Mesothelial cell of epicardium (in vitro differentiated cells): Measurements from ENCODE around the gene SUSD5. TPM values are rescaled to one million over a fixed set of nuclear protein-coding genes. Genes with fewer than 3 reads are reported as not detected.

Experiments used
- DNase-seq, 2 experiments: peaks; one replicate each; pipeline ENCODE4 v3.0.0; 2021; ENCODE audit warnings: low spot score in 2 of 2; ENCODE audit not compliant: unreplicated experiment in 2 of 2
- H3K27ac Mint-ChIP-seq: 2 replicates; pipeline ENCODE4 v1.8.0; 2021; ENCODE audit warnings: mixed read lengths
- H3K27me3 Mint-ChIP-seq: 2 replicates; pipeline ENCODE4 v1.8.0; 2021; ENCODE audit warnings: low read depth, mixed read lengths
- H3K36me3 Mint-ChIP-seq: 2 replicates; pipeline ENCODE4 v1.8.0; 2021; ENCODE audit warnings: mixed read lengths
- H3K4me1 Mint-ChIP-seq: 2 replicates; pipeline ENCODE4 v1.8.0; 2021; ENCODE audit warnings: mixed read lengths
- H3K4me3 Mint-ChIP-seq: 2 replicates; pipeline ENCODE4 v1.8.0; 2021; ENCODE audit warnings: mild to moderate bottlenecking, moderate library complexity, mixed read lengths
- H3K9me3 Mint-ChIP-seq: 2 replicates; pipeline ENCODE4 v1.8.0; 2021; ENCODE audit warnings: mixed read lengths
- CTCF ChIP-seq: fragments of 200-600 bp; sonication (generic); IDR thresholded peaks from one replicate; pipeline ENCODE4 v1.5.0; 2021; ENCODE audit warnings: antibody characterized with exemption; ENCODE audit not compliant: unreplicated experiment
- total RNA-seq: library from RNA; stranded (reverse); gene quantifications from 3 replicates; pipeline ENCODE4 v1.2.1, GENCODE V29; 2021

SUSD5 gene
- total RNA-seq, 1 donor from 2014 or later = 1.3 TPM

GRCh38 chr3:33238923-33239322 lies 20.3 kb upstream of the SUSD5 start:
- Mint-ChIP-seq H3K4me1 (no peaks in the 10 kb centered on the region), H3K9me3 (peaks cover 20% of the 10 kb centered on the region), H3K36me3 (no peaks in the 10 kb centered on the region), H3K27ac (no peak overlapping the region), H3K27me3 (peaks cover 31% of the 10 kb centered on the region), H3K4me3 (no peak overlapping the region)
- no peak for DNase-seq
- no peak for TF ChIP-seq CTCF

- H3K9me3 Mint-ChIP-seq = peaks cover 14% of the 10 kb centered on the region
- TF ChIP-seq CTCF = no peak
- H3K27me3 Mint-ChIP-seq = peaks cover 24% of the 10 kb centered on the region
Measured at GRCh38 chr3:33237439-33237838, 18.8 kb upstream of the SUSD5 start.

GRCh38 chr3:33236005-33236404 lies 17.4 kb upstream of the SUSD5 start:
- Mint-ChIP-seq H3K27me3 (peaks cover 20% of the 10 kb centered on the region), H3K9me3 (peaks cover 14% of the 10 kb centered on the region), H3K4me3 (no peak overlapping the region), H3K36me3 (no peaks in the 10 kb centered on the region), H3K27ac (no peak overlapping the region), H3K4me1 (no peaks in the 10 kb centered on the region)
- no peak for DNase-seq
- no peak for TF ChIP-seq CTCF

More at GRCh38 chr3:33237439-33237838, 18.8 kb upstream of the SUSD5 start:
- Mint-ChIP-seq H3K27ac (no peak overlapping the region), H3K4me3 (no peak overlapping the region), H3K36me3 (no peaks in the 10 kb centered on the region), H3K4me1 (no peaks in the 10 kb centered on the region)
- DNase-seq = no peak

- Mint-ChIP-seq H3K27me3 (peaks cover 8% of the 10 kb centered on the region), H3K4me3 (no peak overlapping the region), H3K27ac (no peak overlapping the region), H3K36me3 (no peaks in the 10 kb centered on the region), H3K9me3 (peaks cover 2% of the 10 kb centered on the region), H3K4me1 (no peaks in the 10 kb centered on the region)
- DNase-seq = no peak
- no peak for TF ChIP-seq CTCF
Measured at GRCh38 chr3:33233884-33234283, 15.3 kb upstream of the SUSD5 start.

GRCh38 chr3:33231756-33232465 lies 13.3 kb upstream of the SUSD5 start:
- no peak for DNase-seq
- peaks cover 10% of the 10 kb centered on the region for H3K9me3 Mint-ChIP-seq
- TF ChIP-seq CTCF = no peak
- H3K27me3 Mint-ChIP-seq = peaks cover 14% of the 10 kb centered on the region
- H3K4me1 Mint-ChIP-seq = no peaks in the 10 kb centered on the region
- H3K27ac Mint-ChIP-seq = no peak overlapping the region
- H3K4me3 Mint-ChIP-seq = no peak overlapping the region
- no peaks in the 10 kb centered on the region for H3K36me3 Mint-ChIP-seq
